HCT116 (cell line): ENCODE results near the gene NHERF2. TPM values are rescaled to one million over a fixed set of nuclear protein-coding genes. Genes with fewer than 3 reads are reported as not detected.
A peak's percentile ranks its signal among the peaks of the same experiment; 100 is the strongest.

Experiments
- ATAC-seq: fragments of 200-7000 bp; cut with Tn5 transposase; 2 replicates; pipeline ENCODE4 v1.9.1; 2020; ENCODE audit warnings: mild to moderate bottlenecking, moderate library complexity
- BruUV-seq: library from RNA; stranded (reverse); fragments of 400-500 nt; replicated peaks from 2 replicates; lab custom pipeline; 2021; lab: Mats Ljungman, UMichigan
- CTCF ChIA-PET: fragments of 300-600 bp; sonication (Branson Sonifier 250); formaldehyde crosslinking; loops from one replicate; lab custom pipeline; 2021; ENCODE audit warnings: antibody characterized with exemption; lab: Charles Lee
- POLR2A ChIA-PET: fragments of 300-600, 350-600 bp; sonication (Branson Sonifier 250); formaldehyde crosslinking; loops from one replicate; lab custom pipeline; 2021; ENCODE audit warnings: antibody characterized with exemption; lab: Charles Lee
- RAD21 ChIA-PET, 2 experiments: fragments of 300-600 bp; sonication (Branson Sonifier 250); formaldehyde crosslinking; loops; one replicate each; lab custom pipeline; 2023; ENCODE audit warnings: low total read pairs in 2 of 2; ENCODE audit not compliant: uncharacterized antibody in 2 of 2, unreplicated experiment in 2 of 2, low non-redundant PET in 1 of 2; lab: Charles Lee
- DNase-seq: peaks from one replicate; pipeline ENCODE4 v3.0.0-alpha.2; 2010; ENCODE audit warnings: low read depth, low spot score
- H2AFZ ChIP-seq: fragments of 200-600 bp; shearing (Covaris generic), sonication (generic); 2 replicates; pipeline ENCODE4 v1.6.1; 2017; ENCODE audit warnings: low read depth, mixed run types, mixed read lengths, antibody characterized with exemption, low read length; ENCODE audit not compliant: poor library complexity, severe bottlenecking
- H3K27ac ChIP-seq: 2 replicates; pipeline ENCODE4 v1.5.1; 2012; ENCODE audit warnings: low read depth, low read length
- H3K27me3 ChIP-seq: fragments of 200-600 bp; sonication (generic); 2 replicates; pipeline ENCODE4 v1.6.1; 2016; ENCODE audit warnings: mixed run types, low read length, mixed read lengths; ENCODE audit not compliant: insufficient read depth
- H3K36me3 ChIP-seq, 2 experiments: fragments of 200-500 bp in 1 of 2; fragments of 200-600 bp in 1 of 2; sonication (Bioruptor generic) in 1 of 2; sonication (generic) in 1 of 2; 2 replicates each; pipeline versions ENCODE4 v1.5.1 to v1.6.1; 2014 to 2016; ENCODE audit warnings: low read length in 2 of 2, inconsistent platforms in 1 of 2, mixed read lengths in 1 of 2, mixed run types in 1 of 2; ENCODE audit not compliant: insufficient read depth in 2 of 2, control insufficient read depth in 1 of 2
- H3K4me1 ChIP-seq, 2 experiments: fragments of 200-600 bp in 1 of 2; sonication (generic) in 1 of 2; 2 replicates each; pipeline versions ENCODE4 v1.5.1 to v1.6.1; 2012 to 2017; ENCODE audit warnings: low read length in 2 of 2, inconsistent platforms in 1 of 2, mild to moderate bottlenecking in 1 of 2, mixed read lengths in 1 of 2, mixed run types in 1 of 2, moderate library complexity in 1 of 2; ENCODE audit not compliant: insufficient read depth in 2 of 2, control insufficient read depth in 1 of 2
- H3K4me2 ChIP-seq: fragments of 200-600 bp; sonication (generic); 2 replicates; pipeline ENCODE4 v1.6.1; 2017; ENCODE audit warnings: mixed run types, low read length, mixed read lengths
- H3K4me3 ChIP-seq, 2 experiments: fragments of 200-600 bp in 1 of 2; sonication (generic) in 1 of 2; replicated peaks in 1 of 2; 2 replicates each; pipeline ENCODE4 v1.5.1; 2011 to 2016; ENCODE audit warnings: low read length in 2 of 2, control low read depth in 1 of 2, low read depth in 1 of 2, mild to moderate bottlenecking in 1 of 2, mixed read lengths in 1 of 2, mixed run types in 1 of 2
- H3K79me2 ChIP-seq: fragments of 200-600 bp; sonication (generic); 2 replicates; pipeline ENCODE4 v1.6.1; 2017; ENCODE audit warnings: mild to moderate bottlenecking, mixed run types, low read length, moderate library complexity, mixed read lengths; ENCODE audit not compliant: insufficient read depth
- H3K9ac ChIP-seq: fragments of 200-600 bp; sonication (generic); 2 replicates; pipeline ENCODE4 v1.6.1; 2016; ENCODE audit warnings: low read length, mixed read lengths
- H3K9me2 ChIP-seq: fragments of 200-600 bp; sonication (generic), shearing (Covaris generic); 2 replicates; pipeline ENCODE4 v1.6.1; 2017; ENCODE audit warnings: mixed run types, mild to moderate bottlenecking, moderate library complexity; ENCODE audit not compliant: insufficient read depth
- H3K9me3 ChIP-seq, 2 experiments: fragments of 200-500 bp in 1 of 2; fragments of 200-600 bp in 1 of 2; sonication (Bioruptor generic) in 1 of 2; sonication (generic) in 1 of 2; 2 replicates each; pipeline ENCODE4 v1.6.1; 2014 to 2017; ENCODE audit warnings: low read length in 2 of 2, mixed read lengths in 2 of 2, inconsistent platforms in 1 of 2, low read depth in 1 of 2, mild to moderate bottlenecking in 1 of 2, mixed run types in 1 of 2, moderate library complexity in 1 of 2; ENCODE audit not compliant: control insufficient read depth in 1 of 2, insufficient read depth in 1 of 2
- H4K20me1 ChIP-seq: fragments of 200-600 bp; sonication (generic), shearing (Covaris generic); 2 replicates; pipeline ENCODE4 v1.6.1; 2017; ENCODE audit warnings: mixed run types, mild to moderate bottlenecking, moderate library complexity; ENCODE audit not compliant: insufficient read depth
- EZH2 ChIP-seq: fragments of 200-600 bp; sonication (generic); IDR thresholded peaks from 2 replicates; pipeline ENCODE4 v1.6.1; 2017; ENCODE audit warnings: antibody characterized with exemption, mixed run types
- POLR2A ChIP-seq: IDR thresholded peaks from 2 replicates; pipeline ENCODE4 v1.7.0; 2011; ENCODE audit warnings: borderline replicate concordance; ENCODE audit not compliant: insufficient read depth, insufficient read length; ENCODE audit errors: extremely low read depth
- POLR2AphosphoS5 ChIP-seq: IDR thresholded peaks from 2 replicates; pipeline ENCODE4 v1.6.1; 2011; ENCODE audit warnings: mild to moderate bottlenecking, low read depth, low read length, moderate library complexity
- RAD21 ChIP-seq: IDR thresholded peaks from 2 replicates; pipeline ENCODE4 v1.6.1; 2012; ENCODE audit warnings: low read depth, mild to moderate bottlenecking
- ZFX ChIP-seq: fragments of 450-650 bp; IDR thresholded peaks from 2 replicates; pipeline ENCODE4 v1.6.1; 2017
- intact Hi-C: fragments of 100-400 bp; cut with micrococcal nuclease; formaldehyde crosslinking; loops from 2 replicates; pipeline ENCODE4 v1.10.0; 2022
- total RNA-seq: library from RNA; stranded (reverse); gene quantifications from one replicate; pipeline ENCODE4 v1.2.1, GENCODE V29; 2021; ENCODE audit not compliant: unreplicated experiment
- TF ChIP-seq, protein P1 (sequence below), 3 experiments: fragments of 200-600 bp in 1 of 3; sonication (generic) in 1 of 3; IDR thresholded peaks in 2 of 3; conservative IDR thresholded peaks in 1 of 3; 2 replicates each; pipeline ENCODE4 v1.5.1; 2012 to 2017; ENCODE audit warnings: low read depth in 2 of 3, low read length in 2 of 3, antibody characterized with exemption in 1 of 3, borderline replicate concordance in 1 of 3, control low read depth in 1 of 3, mild to moderate bottlenecking in 1 of 3, mixed read lengths in 1 of 3, mixed run types in 1 of 3, moderate library complexity in 1 of 3; ENCODE audit not compliant: insufficient read depth in 1 of 3

Gene NHERF2
- total RNA-seq, 1 experiment from 2014 or later: 58.4 TPM

DNA sequence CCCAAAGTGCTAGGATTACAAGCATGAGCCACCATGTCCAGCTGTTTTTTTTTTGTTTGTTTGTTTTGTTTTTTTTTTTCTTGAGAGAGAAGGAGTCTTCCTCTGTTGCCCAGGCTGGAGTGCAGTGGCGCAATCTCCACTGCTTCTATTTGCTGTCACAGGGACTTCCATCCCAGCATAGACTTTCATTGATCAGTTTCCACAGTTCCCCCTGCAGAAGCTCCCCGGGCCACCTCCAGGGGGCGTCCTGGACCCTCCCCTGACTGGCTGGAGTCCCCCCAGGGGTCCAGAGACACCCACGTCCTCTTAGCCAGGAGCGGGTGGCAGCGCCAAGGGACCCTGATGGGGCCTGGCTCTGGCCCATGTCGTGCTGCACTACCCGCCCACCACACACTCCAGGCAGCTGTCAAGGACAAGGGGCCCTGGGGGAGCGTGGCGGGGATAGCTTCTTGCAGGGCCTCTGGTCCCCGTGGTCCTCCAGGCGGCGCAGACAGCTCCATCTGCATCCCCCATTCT lies 10.2 kb upstream of the NHERF2 start:
- POLR2A ChIA-PET: interaction anchor here (0.7 kb wide), 1 partner anchor 139 kb away, joined by 3 read pairs; the partner anchor contains the start of gene TRAF7
- no peak for ATAC-seq

DNA sequence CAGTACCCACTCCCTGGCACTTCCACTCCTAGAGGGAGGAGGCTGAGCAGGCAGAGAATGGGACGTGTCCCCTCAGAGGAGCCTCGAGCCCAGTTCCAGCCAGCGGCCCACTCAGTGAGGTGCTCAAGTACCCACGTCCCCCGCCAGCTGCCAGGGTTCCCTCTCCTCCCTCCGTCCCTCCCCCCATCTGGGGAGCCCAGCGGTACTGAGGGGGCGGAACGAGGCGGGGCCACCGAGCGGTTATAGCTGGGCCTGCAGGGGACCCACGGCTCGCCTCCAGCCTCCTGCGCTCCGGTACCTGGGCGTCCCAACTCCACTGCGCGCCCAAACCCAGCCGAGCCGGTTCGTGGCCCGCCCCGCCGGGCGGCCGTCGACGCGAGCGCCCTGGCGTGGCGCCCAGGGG lies 7.2 kb upstream of the NHERF2 start, which contains the start of gene NPW:
TSS of gene NPW (plus strand) at position 268 of the 403 bp plus-strand sequence.
- peaks cover 43 to 67% of the 10 kb centered on the region in 2 experiments for H3K4me1 ChIP-seq
- no peak for DNase-seq
- peak within 1 kb of the TSS; percentile 94 for H3K4me2 ChIP-seq
- H3K9me2 ChIP-seq: no peaks in the 10 kb centered on the region
- CTCF ChIA-PET: interaction anchor here (0.6 to 1.5 kb wide), 2 partner anchors 15 to 121 kb away, joined by 3 to 6 read pairs; no protein-coding TSS in a partner anchor
- BruUV-seq: no TSS peak
- intact Hi-C loops: no loop called here
- H3K9ac ChIP-seq: peak within 1 kb of the TSS; percentile 87
- H3K27me3 ChIP-seq: no peaks in the 10 kb centered on the region
- H3K4me3 ChIP-seq: peak within 1 kb of the TSS; percentile 63 to 75
- H3K36me3 ChIP-seq: no peaks in the 10 kb centered on the region
- ATAC-seq: peak; percentile 52
- H3K9me3 ChIP-seq: no peaks in the 10 kb centered on the region
- POLR2A ChIA-PET: interaction anchor here (0.8 to 2.2 kb wide), 5 partner anchors 11 to 136 kb away, joined by 3 to 4 read pairs (median 3); partner anchors contain the start of genes RPS2 and TRAF7
- peaks cover 16% of the 10 kb centered on the region; the same call in 1 of the 2 replicates for H3K79me2 ChIP-seq
- TF ChIP-seq POLR2A: peak; percentile 79
- no peak for TF ChIP-seq RAD21
- TF ChIP-seq POLR2AphosphoS5: peak; percentile 82
- TF ChIP-seq, all 23 proteins: peak for 2
- RAD21 ChIA-PET: interaction anchor here in 1 of 2 experiments (0.6 kb wide), 1 partner anchor 119 kb away, joined by 5 read pairs; no protein-coding TSS in a partner anchor
- H2AFZ ChIP-seq: no peak within 1 kb of the TSS
- H4K20me1 ChIP-seq: no peaks in the 10 kb centered on the region
- peak within 1 kb of the TSS; percentile 93 for H3K27ac ChIP-seq

More for the DNA sequence above, 10.2 kb upstream of the NHERF2 start:
- TF ChIP-seq EZH2 (no peak), ZFX (no peak)
- TF ChIP-seq, protein P1, sequence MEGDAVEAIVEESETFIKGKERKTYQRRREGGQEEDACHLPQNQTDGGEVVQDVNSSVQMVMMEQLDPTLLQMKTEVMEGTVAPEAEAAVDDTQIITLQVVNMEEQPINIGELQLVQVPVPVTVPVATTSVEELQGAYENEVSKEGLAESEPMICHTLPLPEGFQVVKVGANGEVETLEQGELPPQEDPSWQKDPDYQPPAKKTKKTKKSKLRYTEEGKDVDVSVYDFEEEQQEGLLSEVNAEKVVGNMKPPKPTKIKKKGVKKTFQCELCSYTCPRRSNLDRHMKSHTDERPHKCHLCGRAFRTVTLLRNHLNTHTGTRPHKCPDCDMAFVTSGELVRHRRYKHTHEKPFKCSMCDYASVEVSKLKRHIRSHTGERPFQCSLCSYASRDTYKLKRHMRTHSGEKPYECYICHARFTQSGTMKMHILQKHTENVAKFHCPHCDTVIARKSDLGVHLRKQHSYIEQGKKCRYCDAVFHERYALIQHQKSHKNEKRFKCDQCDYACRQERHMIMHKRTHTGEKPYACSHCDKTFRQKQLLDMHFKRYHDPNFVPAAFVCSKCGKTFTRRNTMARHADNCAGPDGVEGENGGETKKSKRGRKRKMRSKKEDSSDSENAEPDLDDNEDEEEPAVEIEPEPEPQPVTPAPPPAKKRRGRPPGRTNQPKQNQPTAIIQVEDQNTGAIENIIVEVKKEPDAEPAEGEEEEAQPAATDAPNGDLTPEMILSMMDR (IDR thresholded peaks at IDR 0.05 in 2 of 3, conservative IDR thresholded peaks at IDR 0.05 in 1 of 3; ENCODE audit: borderline replicate concordance in 1 of 3, insufficient read depth in 1 of 3, low read depth in 2 of 3, low read length in 2 of 3): peak in 2 of 3 experiments; percentile 68 to 73; a peak in 5 of 6 replicates
- Histone ChIP-seq H3K27ac (no peak overlapping the region; the same call in 1 of the 2 replicates), H3K4me3 (no peak overlapping the region), H3K4me1 (peaks cover 24 to 42% of the 10 kb centered on the region in 2 experiments), H3K79me2 (peaks cover 12% of the 10 kb centered on the region; the same call in 1 of the 2 replicates), H2AFZ (no peak overlapping the region), H4K20me1 (no peaks in the 10 kb centered on the region), H3K9me3 (no peaks in the 10 kb centered on the region), H3K27me3 (no peaks in the 10 kb centered on the region), H3K9ac (no peak overlapping the region), H3K9me2 (no peaks in the 10 kb centered on the region), H3K4me2 (no peak overlapping the region), H3K36me3 (no peaks in the 10 kb centered on the region)
- CTCF ChIA-PET: interaction anchor here (0.6 to 1.6 kb wide), 5 partner anchors 13 to 124 kb away, joined by 3 to 12 read pairs (median 3); no protein-coding TSS in a partner anchor
- RAD21 ChIA-PET: no interaction called here
- no peak for DNase-seq
- intact Hi-C loops: no loop called here
- BruUV-seq: no TSS peak
